OCI-LY3 (cell line): ENCODE results near the gene ECE2.

ENCODE experiments used
- H2AFZ ChIP-seq: fragments of 200-600, 300-600 bp; shearing (Covaris generic); 2 replicates; pipeline ENCODE4 v1.6.0; 2014; ENCODE audit warnings: antibody characterized with exemption, low read depth, low read length
- H3K27ac ChIP-seq: fragments of 200-600, 300-600 bp; sonication (generic); 2 replicates; pipeline ENCODE4 v1.5.1; 2014; ENCODE audit warnings: mild to moderate bottlenecking, low read length, moderate library complexity, mixed read lengths
- H3K27me3 ChIP-seq: fragments of 200-600, 300-600 bp; sonication (generic); 2 replicates; pipeline ENCODE4 v1.6.1; 2014; ENCODE audit warnings: low read depth, low read length, mixed read lengths
- H3K36me3 ChIP-seq: fragments of 200-600, 300-600 bp; sonication (generic); replicated peaks from 2 replicates; pipeline ENCODE3; 2014; ENCODE audit warnings: low read depth, low read length, mixed read lengths
- H3K4me1 ChIP-seq: fragments of 300-600, 200-600 bp; sonication (generic); 2 replicates; pipeline ENCODE4 v1.6.1; 2014; ENCODE audit warnings: low read length, mixed read lengths
- H3K4me2 ChIP-seq: fragments of 200-600, 300-600 bp; sonication (generic); 2 replicates; pipeline ENCODE4 v1.6.1; 2014; ENCODE audit warnings: low read length, mixed read lengths
- H3K4me3 ChIP-seq: fragments of 300-600, 200-600 bp; sonication (generic); 2 replicates; pipeline ENCODE4 v1.5.1; 2014; ENCODE audit warnings: antibody characterized with exemption, mild to moderate bottlenecking, low read length, moderate library complexity
- H3K79me2 ChIP-seq: fragments of 300-600, 200-600 bp; shearing (Covaris generic); 2 replicates; pipeline ENCODE4 v1.6.1; 2014; ENCODE audit warnings: mild to moderate bottlenecking, low read length, mixed read lengths
- H3K9ac ChIP-seq: fragments of 300-600, 200-600 bp; shearing (Covaris generic); 2 replicates; pipeline ENCODE4 v1.6.0; 2014; ENCODE audit warnings: mild to moderate bottlenecking, low read length, moderate library complexity
- H3K9me3 ChIP-seq: fragments of 200-600, 300-600 bp; shearing (Covaris generic); 2 replicates; pipeline ENCODE4 v1.6.1; 2014; ENCODE audit warnings: low read length, mixed read lengths; ENCODE audit not compliant: insufficient read depth
- H4K20me1 ChIP-seq: fragments of 200-600, 300-600 bp; sonication (generic); 2 replicates; pipeline ENCODE4 v1.6.1; 2016; ENCODE audit warnings: low read length, mixed read lengths; ENCODE audit not compliant: insufficient read depth
- CTCF ChIP-seq: fragments of 200-600, 300-600 bp; sonication (generic); IDR thresholded peaks from 2 replicates; pipeline ENCODE4 v1.5.1; 2014; ENCODE audit warnings: antibody characterized with exemption, low read length, low read depth
- EZH2phosphoT487 ChIP-seq: fragments of 200-600 bp; shearing (Covaris generic); IDR thresholded peaks from 2 replicates; pipeline ENCODE4 v1.6.1; 2018; ENCODE audit warnings: antibody characterized with exemption, mixed run types, low read depth

The ECE2 gene

DNA sequence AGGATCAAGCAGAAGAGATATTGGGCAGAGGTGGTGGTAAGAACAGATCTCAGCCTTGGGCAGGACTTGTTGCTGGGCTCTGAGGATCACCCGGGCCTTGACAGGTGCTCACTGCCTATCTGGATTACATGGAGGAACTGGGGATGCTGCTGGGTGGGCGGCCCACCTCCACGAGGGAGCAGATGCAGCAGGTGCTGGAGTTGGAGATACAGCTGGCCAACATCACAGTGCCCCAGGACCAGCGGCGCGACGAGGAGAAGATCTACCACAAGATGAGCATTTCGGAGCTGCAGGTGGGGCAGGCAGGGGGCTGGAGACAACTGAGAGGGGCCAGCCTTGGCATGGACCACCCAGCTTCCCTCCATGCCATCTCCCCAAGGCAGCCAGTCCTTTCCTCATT is 7.9 kb downstream of the ECE2 start:
- TF ChIP-seq EZH2phosphoT487, result no peak
- peaks cover 5% of the 10 kb centered on the region for H3K4me1 ChIP-seq
- no peak overlapping the region for H3K4me2 ChIP-seq
- H3K27me3 ChIP-seq, result peaks cover 4% of the 10 kb centered on the region; the same call in 1 of the 2 replicates
- no peaks in the 10 kb centered on the region for H4K20me1 ChIP-seq
- no peaks in the 10 kb centered on the region for H3K79me2 ChIP-seq
- no peak overlapping the region for H2AFZ ChIP-seq
- no peak overlapping the region for H3K9ac ChIP-seq
- H3K4me3 ChIP-seq, result no peak overlapping the region
- H3K27ac ChIP-seq, result no peak overlapping the region
- no peaks in the 10 kb centered on the region for H3K36me3 ChIP-seq
- H3K9me3 ChIP-seq, result no peaks in the 10 kb centered on the region

GRCh38 chr3:184284696-184285095 is 8.9 kb downstream of the ECE2 start:
- TF ChIP-seq CTCF (peak; percentile 55), EZH2phosphoT487 (no peak)
- Histone ChIP-seq H3K9me3 (no peaks in the 10 kb centered on the region), H2AFZ (peak overlapping the region; percentile 16; the same call in 1 of the 2 replicates), H3K4me1 (peaks cover 5% of the 10 kb centered on the region), H4K20me1 (no peaks in the 10 kb centered on the region), H3K4me3 (no peak overlapping the region), H3K79me2 (no peaks in the 10 kb centered on the region), H3K27me3 (peaks cover 4% of the 10 kb centered on the region; the same call in 1 of the 2 replicates), H3K9ac (no peak overlapping the region), H3K36me3 (no peaks in the 10 kb centered on the region), H3K4me2 (peak overlapping the region; percentile 46), H3K27ac (no peak overlapping the region)

- Histone ChIP-seq H3K4me3 (peak overlapping the region; percentile 69), H3K9ac (0 out of 2 replicates have a peak overlapping the region, but pooled peaks have one; percentile 28), H2AFZ (peak overlapping the region; percentile 79), H4K20me1 (no peaks in the 10 kb centered on the region), H3K79me2 (no peaks in the 10 kb centered on the region), H3K4me1 (peaks cover 3% of the 10 kb centered on the region), H3K27ac (no peak overlapping the region), H3K36me3 (no peaks in the 10 kb centered on the region), H3K9me3 (no peaks in the 10 kb centered on the region), H3K27me3 (peaks cover 4% of the 10 kb centered on the region), H3K4me2 (peak overlapping the region; percentile 72)
- TF ChIP-seq EZH2phosphoT487 (no peak), CTCF (peak; percentile 97)
Measured at GRCh38 chr3:184289426-184289938, 13.7 kb downstream of the ECE2 start.

- Histone ChIP-seq H3K4me1 (no peaks in the 10 kb centered on the region), H3K9me3 (no peaks in the 10 kb centered on the region), H3K36me3 (no peaks in the 10 kb centered on the region), H3K27ac (no peak overlapping the region), H3K79me2 (no peaks in the 10 kb centered on the region), H4K20me1 (no peaks in the 10 kb centered on the region), H3K4me2 (no peak overlapping the region), H2AFZ (no peak overlapping the region), H3K9ac (no peak overlapping the region), H3K4me3 (no peak overlapping the region), H3K27me3 (peaks cover 4% of the 10 kb centered on the region)
- TF ChIP-seq CTCF, result no peak
- no peak for TF ChIP-seq EZH2phosphoT487
Measured at GRCh38 chr3:184290331-184290730, 14.5 kb downstream of the ECE2 start.
